ENCODE data around the gene KAZN.

KAZN gene

GRCh38 chr1:15155888-15156741, 557.6 kb downstream of the KAZN start:
- no peak for TF ChIP-seq CTCF (IDR thresholded peaks at IDR 0.05; ENCODE audit: borderline replicate concordance, insufficient read depth, low read depth, low read length)
- H3K4me3 ChIP-seq (ENCODE audit: low read depth, low read length): no peak overlapping the region

- no peak overlapping the region for H3K4me3 ChIP-seq (ENCODE audit: low read depth, low read length)
- TF ChIP-seq CTCF (IDR thresholded peaks at IDR 0.05; ENCODE audit: borderline replicate concordance, insufficient read depth, low read depth, low read length): no peak
These were observed 558.4 kb downstream of the KAZN start for GRCh38 chr1:15156807-15157380.

- TF ChIP-seq CTCF (IDR thresholded peaks at IDR 0.05; ENCODE audit: borderline replicate concordance, insufficient read depth, low read depth, low read length): no peak
- H3K4me3 ChIP-seq (ENCODE audit: low read depth, low read length): no peak overlapping the region
These were observed 559.3 kb downstream of the KAZN start for GRCh38 chr1:15157524-15158399.

- no peak overlapping the region for H3K4me3 ChIP-seq (ENCODE audit: low read depth, low read length)
- TF ChIP-seq CTCF (IDR thresholded peaks at IDR 0.05; ENCODE audit: borderline replicate concordance, insufficient read depth, low read depth, low read length): no peak
These were observed 560.2 kb downstream of the KAZN start for GRCh38 chr1:15158506-15159165.

GRCh38 chr1:15159166-15159555, 560.7 kb downstream of the KAZN start:
- no peak overlapping the region for H3K4me3 ChIP-seq (ENCODE audit: low read depth, low read length)
- no peak for TF ChIP-seq CTCF (IDR thresholded peaks at IDR 0.05; ENCODE audit: borderline replicate concordance, insufficient read depth, low read depth, low read length)

- H3K4me3 ChIP-seq (ENCODE audit: low read depth, low read length): no peak overlapping the region
- TF ChIP-seq CTCF (IDR thresholded peaks at IDR 0.05; ENCODE audit: borderline replicate concordance, insufficient read depth, low read depth, low read length): no peak
These were observed 562.1 kb downstream of the KAZN start for GRCh38 chr1:15160626-15161025.
